Right ventricle myocardium superior (tissue), 1 donor: ENCODE data around the gene TET2. TPM values are rescaled to one million over a fixed set of nuclear protein-coding genes. Genes with fewer than 3 reads are reported as not detected.

Source experiments
- ATAC-seq: fragments of 200-7000 bp; cut with Tn5 transposase; one replicate; pipeline ENCODE4 v1.9.1; 2020; ENCODE audit warnings: mild to moderate bottlenecking; ENCODE audit not compliant: poor library complexity
- DNase-seq: peaks from one replicate; pipeline ENCODE4 v3.0.0-alpha.2; 2020
- intact Hi-C: fragments of 100-400 bp; cut with DNase I; formaldehyde crosslinking; loops from one replicate; pipeline ENCODE4 v1.11.2; 2022
- long read RNA-seq: library from polyadenylated mRNA; unstranded; transcript quantifications from one replicate; pipeline ENCODE4 v2.0.0, GENCODE V29; 2021
- total RNA-seq: library from RNA; stranded (reverse); fragmentation: NEBNext Ultra II Directional; extraction: Animal tissue kit (Norgen Biotek cat#: 25700); gene quantifications from one replicate; pipeline ENCODE4 v1.2.1, GENCODE V29; 2021
- donor health status: DM: no; HTN: yes; CAD: no; lungs with severe emphysema.

TET2 gene
- 11.8 TPM for total RNA-seq
- long read RNA-seq, partial matches to known transcripts: 2 of 6 reads
- long read RNA-seq, other reads (novel, unspliced or antisense): 4 of 6 reads

- intact Hi-C loops: loop anchor here (2.0 to 10.0 kb wide), 4 partner anchors 48 to 568 kb away; no protein-coding TSS in a partner anchor
- ATAC-seq: peak; percentile 86
- peak; percentile 91 for DNase-seq
Observed at GRCh38 chr4:105146276-105147015, at the start of gene TET2. TSS of gene TET2 (plus strand) at chr4:105146876. CDS start at chr4:105233943, 87,067 bp downstream.

- ATAC-seq (no peak), DNase-seq (no peak)
- intact Hi-C loops: no loop called here
Observed at GRCh38 chr4:105102016-105102415, 44.7 kb upstream of the TET2 start.

DNA sequence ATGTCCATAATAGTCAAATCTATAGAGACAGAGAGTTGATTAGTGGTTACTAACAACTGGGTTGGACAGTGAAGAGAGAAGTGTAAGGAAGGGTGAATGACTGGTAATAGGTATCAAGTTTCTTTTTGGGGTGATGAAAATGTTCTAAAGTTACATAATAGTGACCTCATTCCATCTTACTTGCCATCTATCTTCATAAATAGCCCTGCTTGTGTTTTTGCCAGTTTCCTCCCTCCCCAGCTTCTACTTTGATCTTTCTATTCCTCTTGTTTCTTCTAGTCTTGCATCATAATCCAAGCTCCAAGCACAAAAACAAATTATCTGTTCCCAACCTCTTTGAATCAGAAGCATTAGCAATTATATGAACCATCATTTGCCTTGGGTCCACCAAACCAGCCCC is 40.2 kb upstream of the TET2 start:
- DNase-seq (no peak), ATAC-seq (no peak)
- intact Hi-C loops: no loop called here

DNA sequence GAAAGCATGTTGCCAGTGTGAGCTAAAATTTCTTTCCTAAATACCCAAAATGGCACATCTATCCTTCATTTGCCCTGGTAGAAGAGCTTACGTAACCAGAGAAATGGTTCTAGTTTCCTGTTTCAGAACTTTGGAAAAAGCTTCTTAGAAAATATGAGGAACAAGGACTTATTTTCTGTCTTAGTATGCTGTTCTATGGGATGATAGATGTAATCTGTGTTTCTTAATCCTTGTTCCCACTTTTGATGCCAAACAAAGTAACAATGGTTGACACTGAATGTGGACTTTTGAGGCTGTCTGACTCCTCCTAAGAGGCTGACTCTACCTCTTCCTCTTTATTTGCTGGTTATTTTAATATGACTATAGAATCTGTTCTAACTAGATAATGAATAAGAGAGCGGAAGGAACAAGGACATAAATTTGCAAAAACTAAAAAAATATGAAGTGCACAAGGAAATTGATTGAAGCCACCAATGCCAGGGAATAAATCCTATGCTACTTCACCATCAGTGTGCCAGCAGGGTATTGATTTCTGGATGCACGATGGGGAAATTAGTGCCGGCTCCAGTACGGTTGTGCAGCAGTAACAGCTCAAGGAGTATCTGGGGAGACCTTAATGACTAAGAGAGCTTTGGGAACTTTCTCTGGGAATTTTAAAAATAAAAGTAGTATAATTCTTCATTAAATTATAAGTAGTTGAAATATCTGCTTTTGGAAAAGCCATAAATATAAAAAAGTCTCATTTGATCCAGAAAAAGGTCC is 39.4 kb upstream of the TET2 start:
- no peak for DNase-seq
- intact Hi-C loops: no loop called here
- ATAC-seq: peak; percentile 36

GRCh38 chr4:105108971-105109370 is 37.7 kb upstream of the TET2 start:
- ATAC-seq: no peak
- intact Hi-C loops: no loop called here
- no peak for DNase-seq

- DNase-seq (no peak), ATAC-seq (no peak)
- intact Hi-C loops: no loop called here
Observed at GRCh38 chr4:105112274-105112673, 34.4 kb upstream of the TET2 start.

DNA sequence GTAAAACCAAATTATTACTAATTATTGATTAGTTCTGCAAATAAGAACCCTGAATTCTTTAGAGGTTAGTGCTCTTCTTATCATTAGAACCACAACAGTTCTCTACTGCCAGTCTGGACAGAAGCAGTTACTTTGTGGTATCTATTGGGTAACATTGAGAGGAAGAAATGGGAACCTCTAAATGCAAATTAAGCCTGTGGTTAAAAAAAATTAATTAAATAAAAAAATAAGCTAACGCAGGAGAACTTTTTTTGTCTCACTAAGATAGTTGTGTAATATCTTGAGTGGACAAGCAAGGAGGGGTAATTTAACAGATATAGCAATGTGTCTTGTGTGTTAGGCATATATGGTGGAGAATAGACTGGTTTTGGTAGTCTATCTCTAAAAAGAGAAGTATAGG is 32.9 kb upstream of the TET2 start:
- intact Hi-C loops: no loop called here
- ATAC-seq (peak; percentile 52), DNase-seq (no peak)

GRCh38 chr4:105116616-105117319 is 29.9 kb upstream of the TET2 start:
- ATAC-seq (no peak), DNase-seq (no peak)
- intact Hi-C loops: no loop called here

- no peak for DNase-seq
- ATAC-seq: no peak
- intact Hi-C loops: no loop called here
Observed at GRCh38 chr4:105119356-105119755, 27.3 kb upstream of the TET2 start.

DNA sequence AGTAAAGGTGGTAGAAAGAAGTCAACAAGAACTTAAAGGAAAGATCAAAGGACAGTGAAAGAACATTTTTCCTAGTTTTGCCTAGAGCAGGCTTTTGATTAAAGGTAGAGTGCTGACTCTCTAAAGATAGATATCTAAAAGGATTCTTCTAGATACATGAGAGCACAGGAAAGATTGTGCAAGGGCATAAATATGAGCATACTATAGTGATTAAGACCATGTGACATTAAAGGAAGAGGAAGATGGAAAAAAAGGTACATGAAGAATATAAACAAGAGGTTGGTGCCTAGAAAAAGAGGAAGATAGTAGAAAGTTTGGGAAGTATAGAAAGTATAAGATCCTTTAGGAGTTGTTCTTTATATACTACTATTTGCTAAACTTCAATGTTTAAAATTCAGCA is 26.1 kb upstream of the TET2 start:
- intact Hi-C loops: no loop called here
- ATAC-seq: no peak
- no peak for DNase-seq

DNA sequence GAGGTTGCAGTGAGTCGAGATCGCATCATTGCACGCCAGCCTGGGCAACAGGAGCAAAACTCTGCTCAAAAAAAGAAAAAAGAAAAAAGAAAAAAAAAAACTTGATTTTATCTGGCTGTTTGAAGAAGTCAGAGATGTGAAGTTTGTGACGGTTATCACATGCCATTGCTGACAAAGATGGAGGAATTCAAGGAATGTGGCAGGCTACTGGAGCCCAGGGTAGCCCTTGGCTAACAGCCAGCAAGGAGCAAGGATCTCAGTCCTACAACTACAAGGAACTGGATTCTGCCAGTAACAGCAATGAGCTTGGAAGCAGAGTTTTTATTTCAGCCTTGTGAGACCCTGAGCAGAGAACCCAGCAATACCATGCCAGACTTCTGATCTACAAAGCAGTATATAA is 24.3 kb upstream of the TET2 start:
- no peak for DNase-seq
- intact Hi-C loops: no loop called here
- no peak for ATAC-seq

- no peak for ATAC-seq
- intact Hi-C loops: no loop called here
Observed at GRCh38 chr4:105126311-105127169, 20.1 kb upstream of the TET2 start.

DNA sequence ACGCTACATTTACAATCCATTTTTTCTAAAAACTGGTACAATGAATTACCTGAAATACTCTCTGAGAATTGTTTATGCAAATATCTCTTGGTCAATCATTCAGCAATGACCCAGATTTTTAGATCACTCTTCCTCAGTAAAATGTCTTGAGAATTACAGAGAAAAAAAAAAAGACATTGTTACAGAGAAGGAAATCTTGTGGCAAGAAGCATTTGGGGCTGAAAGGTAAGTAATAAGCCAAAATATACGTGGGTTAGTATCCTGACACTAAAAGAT is 19.6 kb upstream of the TET2 start:
- no peak for DNase-seq
- no peak for ATAC-seq
- intact Hi-C loops: no loop called here

More at GRCh38 chr4:105126311-105127169, 20.1 kb upstream of the TET2 start:
- DNase-seq: no peak

DNA sequence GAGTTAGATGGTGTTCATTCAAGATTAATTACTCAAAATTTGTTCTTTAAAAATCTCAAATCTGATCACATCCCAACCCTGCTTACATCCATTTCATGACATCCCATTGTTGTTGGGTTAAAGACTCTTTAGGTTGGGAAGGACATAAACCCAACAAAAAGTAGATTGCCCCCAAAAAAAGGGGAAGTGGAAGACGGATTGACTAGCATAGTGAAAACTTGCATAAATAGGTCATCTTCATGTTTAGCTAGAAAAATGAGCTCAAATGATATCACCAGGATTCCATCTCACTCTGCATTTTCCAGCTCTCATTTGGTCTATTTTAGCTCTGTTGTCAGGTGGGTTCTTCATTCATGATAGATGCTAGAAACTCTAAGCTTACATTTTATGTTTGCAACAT is 18.5 kb upstream of the TET2 start:
- DNase-seq (no peak), ATAC-seq (no peak)
- intact Hi-C loops: no loop called here

- ATAC-seq (no peak), DNase-seq (no peak)
- intact Hi-C loops: no loop called here
Observed at GRCh38 chr4:105129286-105130040, 17.2 kb upstream of the TET2 start.

- DNase-seq (no peak), ATAC-seq (no peak)
- intact Hi-C loops: no loop called here
Observed at GRCh38 chr4:105130945-105131344, 15.7 kb upstream of the TET2 start.

DNA sequence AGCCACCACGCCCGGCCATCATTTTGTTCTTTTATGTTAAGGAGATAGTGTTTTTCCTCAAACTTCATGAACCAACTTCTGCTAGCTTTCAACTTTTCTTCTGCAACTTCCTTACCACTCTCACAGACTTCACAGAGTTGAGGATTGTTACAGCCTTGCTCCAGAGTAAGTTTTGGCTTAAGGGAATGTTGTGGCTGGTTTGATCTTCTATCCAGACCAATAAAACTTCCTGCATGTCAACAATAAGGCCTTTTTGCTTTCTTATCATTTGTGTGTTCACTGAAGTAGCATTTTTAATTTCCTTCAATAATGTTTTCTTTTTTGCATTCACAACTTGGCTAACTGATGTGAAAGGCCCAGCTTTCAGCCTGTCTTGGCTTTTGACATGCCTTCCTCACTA is 12.7 kb upstream of the TET2 start:
- ATAC-seq: no peak
- no peak for DNase-seq
- intact Hi-C loops: no loop called here

GRCh38 chr4:105135785-105136184 is 10.9 kb upstream of the TET2 start:
- ATAC-seq (no peak), DNase-seq (no peak)
- intact Hi-C loops: no loop called here
